ENCODE measurements around the gene ZBED3. TPM values are rescaled to one million over a fixed set of nuclear protein-coding genes. Genes with fewer than 3 reads are reported as not detected.

The ZBED3 gene
- total and polyA plus RNA-seq, 2 of the 8 experiments (the other 6 are each of a cell fraction or from before 2014, with no cell fraction given): 7.9 to 9.4 TPM

DNA sequence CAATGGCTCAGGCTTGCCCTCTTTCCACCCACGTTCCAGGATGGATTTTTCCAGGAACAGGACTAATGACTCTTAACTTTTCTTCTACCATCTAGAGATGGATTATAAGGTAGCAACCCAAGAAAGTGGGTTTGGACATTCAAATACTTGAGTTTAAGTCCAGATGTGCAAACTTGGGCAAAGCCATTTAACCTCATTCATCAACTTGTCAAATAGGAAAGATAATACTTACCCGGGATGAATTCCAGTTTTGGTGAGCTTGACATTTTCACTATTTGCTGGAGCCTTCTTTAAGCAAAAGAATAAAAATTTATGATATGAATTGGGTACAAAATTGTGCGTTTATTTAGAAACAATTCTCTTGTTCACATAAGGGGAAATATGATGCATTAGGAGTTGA, 44.3 kb upstream of the ZBED3 start:
- TF ChIP-seq SIX5 (IDR thresholded peaks at IDR 0.05; ENCODE audit: low read depth, low read length) (no peak), RNF2 (IDR thresholded peaks at IDR 0.05; ENCODE audit: borderline replicate concordance, low read depth, low read length, missing control alignments, poor library complexity, severe bottlenecking) (no peak), SUZ12 (IDR thresholded peaks at IDR 0.05; ENCODE audit: low read length) (no peak), GABPA (IDR thresholded peaks at IDR 0.05; ENCODE audit: borderline replicate concordance, insufficient read depth, low read length) (no peak), ZNF274 (IDR thresholded peaks at IDR 0.05; ENCODE audit: borderline replicate concordance, extremely low read depth, low read length) (no peak), KDM1A (IDR thresholded peaks at IDR 0.05; ENCODE audit: borderline replicate concordance, low read length) (no peak), KDM5A (IDR thresholded peaks at IDR 0.05; ENCODE audit: low read length) (no peak), SIRT6 (IDR thresholded peaks at IDR 0.05; ENCODE audit: low read length) (no peak), NRF1 (IDR thresholded peaks at IDR 0.05; ENCODE audit: low read depth, low read length) (no peak), GTF2F1 (IDR thresholded peaks at IDR 0.05; ENCODE audit: borderline replicate concordance, low read depth, low read length) (no peak)
- no peaks in the 10 kb centered on the region for H4K20me1 ChIP-seq (replicated peaks in 1 of 2; ENCODE audit: control insufficient read depth in 1 of 2, insufficient read depth in 2 of 2, low read length in 2 of 2)

More for the DNA sequence above, 44.3 kb upstream of the ZBED3 start:
- no peaks in the 10 kb centered on the region for H3K9me3 ChIP-seq (ENCODE audit: insufficient read depth in 2 of 2, low read depth in 1 of 2, low read length in 1 of 2)
- H2BK20ac ChIP-seq (ENCODE audit: low read length): no peak overlapping the region
- no peaks in the 10 kb centered on the region for H3K4me1 ChIP-seq (replicated peaks in 1 of 4; ENCODE audit: control insufficient read depth in 3 of 4, insufficient read depth in 4 of 4, low read length in 3 of 4)
- H3K79me1 ChIP-seq (ENCODE audit: low read depth, low read length): peaks cover 2% of the 10 kb centered on the region; the same call in 1 of the 2 replicates
- H3K23me2 ChIP-seq (ENCODE audit: low read depth, low read length): no peaks in the 10 kb centered on the region
- no peak overlapping the region for H4K91ac ChIP-seq (replicated peaks; ENCODE audit: insufficient read length, low read length)
- H3K79me2 ChIP-seq (ENCODE audit: control insufficient read depth in 1 of 2, insufficient read depth in 2 of 2, low read length in 2 of 2): no peaks in the 10 kb centered on the region
- H3K9ac ChIP-seq (replicated peaks in 1 of 4; ENCODE audit: extremely low read depth in 1 of 4, low read depth in 3 of 4, low read length in 3 of 4): no peak overlapping the region
- no peak overlapping the region for H3K4ac ChIP-seq (replicated peaks; ENCODE audit: insufficient read length, low read depth, low read length)
- no peak overlapping the region for H3K4me2 ChIP-seq (ENCODE audit: insufficient read depth in 1 of 2, low read depth in 2 of 2, low read length in 2 of 2)
- ChIA-PET POLR2A (ENCODE audit: partially characterized antibody) (no interaction called here), CTCF (ENCODE audit: partially characterized antibody) (interaction anchor here (1.1 to 1.2 kb wide), 2 partner anchors 9 to 304 kb away, joined by 3 read pairs; no protein-coding TSS in a partner anchor)
- H3K36me3 ChIP-seq (ENCODE audit: control insufficient read depth in 2 of 4, insufficient read depth in 4 of 4, low read length in 3 of 4): no peaks in the 10 kb centered on the region
- H2AK5ac ChIP-seq (ENCODE audit: low read depth, low read length): no peak overlapping the region
- H2AFZ ChIP-seq (ENCODE audit: low read length): no peak overlapping the region
- H4K8ac ChIP-seq (ENCODE audit: extremely low read depth, insufficient read depth, low read length): no peak overlapping the region
- DNase-seq (ENCODE audit: low read depth in 1 of 2, low spot score in 2 of 2) (no peak), FAIRE-seq (no peak)
- no peak overlapping the region for H3K4me3 ChIP-seq (ENCODE audit: extremely low read depth in 1 of 4, insufficient read depth in 2 of 4, low read depth in 3 of 4, low read length in 4 of 4)
- H2BK5ac ChIP-seq (ENCODE audit: low read depth, low read length): no peak overlapping the region
- 82% methylated on average over 3 of the region's 3 CpGs; no CpG with 5 or more reads in 1 of the 2 experiments for WGBS, 2 experiments (ENCODE audit: extremely low coverage in 1 of 2, insufficient coverage in 1 of 2, insufficient read length in 1 of 2, insufficient replicate concordance in 2 of 2, low coverage in 1 of 2, low lambda C conversion rate in 2 of 2, missing lambda C conversion rate in 1 of 2)
- H3K27me3 ChIP-seq (replicated peaks in 1 of 4; ENCODE audit: control insufficient read depth in 3 of 4, extremely low read depth in 1 of 4, insufficient read depth in 3 of 4, low read length in 3 of 4): no peaks in the 10 kb centered on the region
- H2BK15ac ChIP-seq (ENCODE audit: low read length): no peak overlapping the region
- H4K5ac ChIP-seq (ENCODE audit: insufficient read length, low read depth, low read length): no peak overlapping the region
- H2BK12ac ChIP-seq (ENCODE audit: low read depth, low read length): no peak overlapping the region
- no peak overlapping the region for H3K14ac ChIP-seq (ENCODE audit: insufficient read length)
- H3K18ac ChIP-seq (ENCODE audit: extremely low read depth, low read length): no peak overlapping the region
- H3K27ac ChIP-seq (ENCODE audit: low read depth, low read length): no peak overlapping the region
- H3K23ac ChIP-seq (ENCODE audit: insufficient read length): no peak overlapping the region
- no peak overlapping the region for H3K56ac ChIP-seq (replicated peaks; ENCODE audit: insufficient read length, low read depth, low read length)
- no peak overlapping the region for H2BK120ac ChIP-seq (replicated peaks; ENCODE audit: low read depth, low read length)
